ENCODE results near the gene BAIAP2.

DNA sequence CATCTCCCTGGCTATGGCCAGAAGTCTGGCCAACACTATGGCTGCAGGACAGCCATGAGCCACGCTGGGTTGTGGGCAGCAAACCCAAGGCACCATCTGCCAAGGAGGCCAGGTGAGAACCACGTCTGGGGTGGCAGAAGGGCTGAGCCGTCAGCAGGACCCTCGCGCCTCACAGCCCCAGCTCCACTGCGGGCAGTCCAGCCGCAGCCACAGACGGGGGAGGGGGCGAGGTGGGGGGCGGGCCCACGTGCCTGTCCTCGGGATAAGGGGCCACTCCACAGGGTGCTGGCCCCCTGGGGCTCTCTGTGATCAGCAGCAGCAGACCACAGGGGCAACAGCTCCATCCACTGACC lies 6.5 kb upstream of the BAIAP2 start:
- TF ChIP-seq, protein P1, sequence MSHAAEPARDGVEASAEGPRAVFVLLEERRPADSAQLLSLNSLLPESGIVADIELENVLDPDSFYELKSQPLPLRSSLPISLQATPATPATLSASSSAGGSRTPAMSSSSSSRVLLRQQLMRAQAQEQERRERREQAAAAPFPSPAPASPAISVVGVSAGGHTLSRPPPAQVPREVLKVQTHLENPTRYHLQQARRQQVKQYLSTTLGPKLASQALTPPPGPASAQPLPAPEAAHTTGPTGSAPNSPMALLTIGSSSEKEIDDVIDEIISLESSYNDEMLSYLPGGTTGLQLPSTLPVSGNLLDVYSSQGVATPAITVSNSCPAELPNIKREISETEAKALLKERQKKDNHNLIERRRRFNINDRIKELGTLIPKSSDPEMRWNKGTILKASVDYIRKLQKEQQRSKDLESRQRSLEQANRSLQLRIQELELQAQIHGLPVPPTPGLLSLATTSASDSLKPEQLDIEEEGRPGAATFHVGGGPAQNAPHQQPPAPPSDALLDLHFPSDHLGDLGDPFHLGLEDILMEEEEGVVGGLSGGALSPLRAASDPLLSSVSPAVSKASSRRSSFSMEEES (CRISPR knock-in tag; IDR thresholded peaks at IDR 0.05), result no peak
- no peak for TF ChIP-seq POLR2AphosphoS5 (IDR thresholded peaks at IDR 0.05; ENCODE audit: low read depth, low read length)
